Natural killer cell (primary cell): Measurements from ENCODE around the gene EVI5L. TPM values are rescaled to one million over a fixed set of nuclear protein-coding genes. Genes with fewer than 3 reads are reported as not detected.

Experiments
- ATAC-seq, 3 donors: fragments of 150-1000 bp in 2 of 3; fragments of 200-7000 bp in 1 of 3; cut with Tn5 transposase; 1 replicate in 1 of 3; 2 replicates in 2 of 3; pipeline ENCODE4 v1.10.0; 2021; ENCODE audit warnings: mild to moderate bottlenecking in 2 of 3, moderate library complexity in 2 of 3
- DNase-seq, 2 donors: peaks; one replicate each; pipeline versions ENCODE4 v3.0.0 to v3.0.0-alpha.2; 2013 to 2021; ENCODE audit warnings: mixed read lengths in 1 of 2
- H3K27ac ChIP-seq: one replicate; pipeline ENCODE4 v1.5.1; 2013; ENCODE audit warnings: mild to moderate bottlenecking, low read length
- H3K27me3 ChIP-seq: one replicate; pipeline ENCODE4 v1.6.1; 2013; ENCODE audit warnings: low read length; ENCODE audit not compliant: control insufficient read depth, insufficient read depth
- H3K36me3 ChIP-seq: one replicate; pipeline ENCODE4 v1.6.1; 2013; ENCODE audit warnings: low read length; ENCODE audit not compliant: control insufficient read depth, insufficient read depth
- H3K4me1 ChIP-seq: one replicate; pipeline ENCODE4 v1.6.1; 2013; ENCODE audit warnings: low read length; ENCODE audit not compliant: control insufficient read depth, insufficient read depth
- H3K4me3 ChIP-seq: one replicate; pipeline ENCODE4 v1.5.1; 2013; ENCODE audit warnings: low read length
- H3K9me3 ChIP-seq: one replicate; pipeline ENCODE4 v1.6.1; 2013; ENCODE audit warnings: low read length; ENCODE audit not compliant: control insufficient read depth, insufficient read depth
- H3K27ac Mint-ChIP-seq, 2 donors: one replicate each; pipeline ENCODE4 v1.8.0; 2022; ENCODE audit warnings: mild to moderate bottlenecking in 2 of 2, mixed read lengths in 2 of 2, moderate library complexity in 1 of 2
- H3K27me3 Mint-ChIP-seq, 2 donors: one replicate each; pipeline ENCODE4 v1.8.0; 2022; ENCODE audit warnings: low read depth in 2 of 2, mixed read lengths in 2 of 2
- H3K36me3 Mint-ChIP-seq: one replicate; pipeline ENCODE4 v1.8.0; 2022; ENCODE audit warnings: mixed read lengths
- H3K4me1 Mint-ChIP-seq, 2 donors: one replicate each; pipeline ENCODE4 v1.8.0; 2022; ENCODE audit warnings: mixed read lengths in 2 of 2
- H3K4me3 Mint-ChIP-seq: one replicate; pipeline ENCODE4 v1.8.0; 2022; ENCODE audit warnings: mild to moderate bottlenecking, moderate library complexity, mixed read lengths
- H3K9me3 Mint-ChIP-seq, 2 donors: one replicate each; pipeline ENCODE4 v1.8.0; 2022; ENCODE audit warnings: mixed read lengths in 2 of 2
- CTCF ChIP-seq: fragments of 200-600 bp; IDR thresholded peaks from one replicate; pipeline ENCODE4 v1.8.0; 2022; ENCODE audit warnings: antibody characterized with exemption
- WGBS: methylation state at CpG from one replicate; pipeline ENCODE4 v1.1.7; 2013; ENCODE audit warnings: missing lambda C conversion rate; ENCODE audit not compliant: insufficient coverage; 5-methylcytosine and 5-hydroxymethylcytosine counted together
- intact Hi-C: fragments of 100-400 bp; cut with micrococcal nuclease; formaldehyde crosslinking; loops from one replicate; pipeline ENCODE4 v1.14.2; 2022
- total RNA-seq, 4 donors: library from RNA; stranded (reverse); fragments of 120-200 nt in 1 of 4; gene quantifications; one replicate each; pipeline versions ENCODE4 v1.2.3 to v1.2.4, GENCODE V29; 2013 to 2022

EVI5L gene
- total RNA-seq, 3 donors from 2014 or later (not counting 1 experiment from before 2014, with no cell fraction given) = 9.6 to 13.5 (median 11.3) TPM

- DNase-seq (no peak), ATAC-seq (no peak)
- Histone ChIP-seq H3K4me3 (no peak overlapping the region), H3K27ac (no peak overlapping the region), H3K9me3 (no peaks in the 10 kb centered on the region), H3K27me3 (peaks cover 23% of the 10 kb centered on the region), H3K4me1 (peaks cover 27% of the 10 kb centered on the region), H3K36me3 (peaks cover 32% of the 10 kb centered on the region)
- Mint-ChIP-seq H3K36me3 (no peaks in the 10 kb centered on the region), H3K4me1 (peaks cover 5 to 19% of the 10 kb centered on the region in 2 donors), H3K9me3 (no peaks in the 10 kb centered on the region), H3K4me3 (no peak overlapping the region), H3K27me3 (peaks cover 0 to 19% of the 10 kb centered on the region in 2 donors), H3K27ac (no peak overlapping the region)
- WGBS = 89% methylated on average over 9 of the region's 10 CpGs
- TF ChIP-seq CTCF = no peak
- intact Hi-C loops = no loop called here
Measured at GRCh38 chr19:7913652-7914051, 83.6 kb downstream of the EVI5L start.

GRCh38 chr19:7914099-7914498, 84.1 kb downstream of the EVI5L start:
- peaks cover 27% of the 10 kb centered on the region for H3K27me3 ChIP-seq
- ATAC-seq (no peak), DNase-seq (no peak)
- no peaks in the 10 kb centered on the region for H3K9me3 Mint-ChIP-seq
- H3K27me3 Mint-ChIP-seq = peaks cover 0 to 19% of the 10 kb centered on the region in 2 donors
- H3K36me3 Mint-ChIP-seq = no peaks in the 10 kb centered on the region
- H3K4me3 ChIP-seq = no peak overlapping the region
- peaks cover 31% of the 10 kb centered on the region for H3K36me3 ChIP-seq
- no peak overlapping the region for H3K27ac ChIP-seq
- WGBS = 84% methylated on average over 8 of the region's 12 CpGs
- peaks cover 31% of the 10 kb centered on the region for H3K4me1 ChIP-seq
- H3K4me1 Mint-ChIP-seq = peaks cover 5 to 19% of the 10 kb centered on the region in 2 donors
- no peak overlapping the region for H3K4me3 Mint-ChIP-seq
- TF ChIP-seq CTCF = no peak
- intact Hi-C loops = no loop called here
- H3K27ac Mint-ChIP-seq = no peak overlapping the region
- no peaks in the 10 kb centered on the region for H3K9me3 ChIP-seq

Other genes with a start within 250 kb of the EVI5L start
- under 1 TPM in 2 of 3 donors, not detected in 1; 0.24 to 0.34 TPM for gene CAMSAP3, start 234.4 kb upstream of the EVI5L start, total RNA-seq
- gene XAB2, start 200.7 kb upstream of the EVI5L start, total RNA-seq = 10 to 100 TPM; 60.2 to 70.8 (median 67.7) TPM
- gene PET100, start 200.4 kb upstream of the EVI5L start, total RNA-seq = 100 to 1,000 TPM in 2 of 3 donors, 10 to 100 TPM in 1; 92.0 to 139 (median 106) TPM
- 1 to 10 TPM; 5.4 to 8.4 (median 7.7) TPM for gene PCP2, start 196.5 kb upstream of the EVI5L start, total RNA-seq
- 100 to 1,000 TPM; 366 to 409 (median 384) TPM for gene STXBP2, start 193.1 kb upstream of the EVI5L start, total RNA-seq
- gene RETN, start 161.2 kb upstream of the EVI5L start, total RNA-seq = 1 to 10 TPM in 1 of 3 donors, not detected in 2; 3.8 TPM
- 1 to 10 TPM in 2 of 3 donors, under 1 TPM in 1; 0.59 to 4.8 (median 1.8) TPM for gene MCEMP1, start 153.1 kb upstream of the EVI5L start, total RNA-seq
- gene TRAPPC5, start 149.4 kb upstream of the EVI5L start, total RNA-seq = 10 to 100 TPM; 53.8 to 58.8 (median 54.2) TPM
- gene FCER2, start 128.1 kb upstream of the EVI5L start, total RNA-seq = 1 to 10 TPM in 2 of 3 donors, under 1 TPM in 1; 0.52 to 1.2 (median 1.0) TPM
- gene CLEC4G, start 98.1 kb upstream of the EVI5L start, total RNA-seq = not detected
- under 1 TPM in 1 of 3 donors, not detected in 2; 0.10 TPM for gene CD209, start 82.7 kb upstream of the EVI5L start, total RNA-seq
- not detected for gene CLEC4M, start 67.0 kb upstream of the EVI5L start, total RNA-seq
- gene PRR36, start 44.2 kb downstream of the EVI5L start, total RNA-seq = under 1 TPM; 0.11 to 0.13 (median 0.12) TPM
- not detected for gene LRRC8E, start 58.3 kb downstream of the EVI5L start, total RNA-seq
- 100 to 1,000 TPM; 131 to 218 (median 159) TPM for gene MAP2K7, start 73.7 kb downstream of the EVI5L start, total RNA-seq
- 1 to 10 TPM; 3.5 to 4.6 (median 4.4) TPM for gene TGFBR3L, start 84.6 kb downstream of the EVI5L start, total RNA-seq
- gene SNAPC2, start 90.1 kb downstream of the EVI5L start, total RNA-seq = 10 to 100 TPM; 22.1 to 32.4 (median 27.1) TPM
- under 1 TPM in 1 of 3 donors, not detected in 2; 0.39 TPM for gene CTXN1, start 95.9 kb downstream of the EVI5L start, total RNA-seq
- 100 to 1,000 TPM in 1 of 3 donors, 10 to 100 TPM in 2; 83.3 to 116 (median 89.4) TPM for gene TIMM44, start 113.4 kb downstream of the EVI5L start, total RNA-seq
- gene ELAVL1, start 175.4 kb downstream of the EVI5L start, total RNA-seq = 10 to 100 TPM; 36.9 to 43.9 (median 43.8) TPM
- gene CCL25, start 222.5 kb downstream of the EVI5L start, total RNA-seq = under 1 TPM in 1 of 3 donors, not detected in 2; 0.28 TPM